ENCODE measurements around the gene SEPTIN10. TPM values are rescaled to one million over a fixed set of nuclear protein-coding genes. Genes with fewer than 3 reads are reported as not detected.

The SEPTIN10 gene
- total and polyA plus RNA-seq, 2 of the 8 experiments (the other 6 are each of a cell fraction or from before 2014, with no cell fraction given): 23.7 to 101 TPM

DNA sequence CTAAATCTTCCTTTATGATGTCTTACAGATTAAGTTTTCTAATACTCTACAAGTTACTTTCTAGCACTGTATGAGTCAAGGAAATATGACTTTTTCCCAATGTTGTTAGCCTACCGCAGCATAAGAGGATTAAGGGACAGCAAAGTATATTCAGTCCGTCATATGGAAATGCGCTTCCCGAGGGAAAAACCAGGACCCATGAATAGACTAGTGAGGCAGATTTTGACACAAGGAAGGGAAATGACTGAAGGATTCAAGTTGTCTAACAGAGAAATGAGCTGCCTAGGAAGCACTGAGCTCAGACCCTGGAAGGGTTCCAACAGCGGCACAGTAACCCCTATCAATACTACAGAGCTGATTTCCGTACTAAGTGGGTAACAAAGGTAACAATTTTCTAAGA is 12.0 kb downstream of the SEPTIN10 start (continued):
- no peak for TF ChIP-seq RBBP5 (IDR thresholded peaks at IDR 0.05; ENCODE audit: borderline replicate concordance, low read depth, low read length)

All from H1 (cell line).